Embryonic facial prominence (tissue), 1 donor: Measurements from ENCODE around the gene OBP2B.
"Not testable (repeated sequence)": the region's sequence is repeated elsewhere in the genome, so short reads cannot be mapped to it uniquely, and the experiment has no call there.

Source experiments
- DNase-seq: peaks from one replicate; pipeline ENCODE4 v3.0.0-alpha.2; 2016; ENCODE audit errors: extremely low spot score

OBP2B gene, protein sequence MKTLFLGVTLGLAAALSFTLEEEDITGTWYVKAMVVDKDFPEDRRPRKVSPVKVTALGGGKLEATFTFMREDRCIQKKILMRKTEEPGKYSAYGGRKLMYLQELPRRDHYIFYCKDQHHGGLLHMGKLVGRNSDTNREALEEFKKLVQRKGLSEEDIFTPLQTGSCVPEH

DNA sequence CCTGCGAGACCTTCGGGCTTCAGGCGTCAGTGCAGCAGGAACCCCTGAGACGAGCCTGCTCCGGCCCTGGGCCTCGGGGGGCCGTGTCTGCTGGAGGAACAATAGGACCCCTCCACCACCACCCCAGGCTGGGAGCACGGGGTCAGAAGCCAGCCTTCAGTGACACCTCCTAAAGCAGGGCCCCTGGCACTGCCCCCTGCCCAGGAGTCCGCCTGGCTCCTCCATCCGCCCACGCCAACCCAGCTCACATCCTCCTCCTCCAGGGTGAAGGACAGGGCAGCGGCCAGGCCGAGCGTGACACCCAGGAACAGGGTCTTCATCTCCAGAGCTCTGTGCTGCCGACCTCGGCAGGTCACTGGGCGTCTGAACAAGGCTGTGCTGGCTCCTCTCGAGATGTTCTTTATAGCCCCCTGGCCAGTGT, at the start of gene OBP2B:
Gene OBP2B, minus strand, starts transcription at position 371 of the 421 bp plus-strand sequence. Its CDS starts 51 bp downstream, at position 320.
- not testable (repeated sequence) for DNase-seq

DNA sequence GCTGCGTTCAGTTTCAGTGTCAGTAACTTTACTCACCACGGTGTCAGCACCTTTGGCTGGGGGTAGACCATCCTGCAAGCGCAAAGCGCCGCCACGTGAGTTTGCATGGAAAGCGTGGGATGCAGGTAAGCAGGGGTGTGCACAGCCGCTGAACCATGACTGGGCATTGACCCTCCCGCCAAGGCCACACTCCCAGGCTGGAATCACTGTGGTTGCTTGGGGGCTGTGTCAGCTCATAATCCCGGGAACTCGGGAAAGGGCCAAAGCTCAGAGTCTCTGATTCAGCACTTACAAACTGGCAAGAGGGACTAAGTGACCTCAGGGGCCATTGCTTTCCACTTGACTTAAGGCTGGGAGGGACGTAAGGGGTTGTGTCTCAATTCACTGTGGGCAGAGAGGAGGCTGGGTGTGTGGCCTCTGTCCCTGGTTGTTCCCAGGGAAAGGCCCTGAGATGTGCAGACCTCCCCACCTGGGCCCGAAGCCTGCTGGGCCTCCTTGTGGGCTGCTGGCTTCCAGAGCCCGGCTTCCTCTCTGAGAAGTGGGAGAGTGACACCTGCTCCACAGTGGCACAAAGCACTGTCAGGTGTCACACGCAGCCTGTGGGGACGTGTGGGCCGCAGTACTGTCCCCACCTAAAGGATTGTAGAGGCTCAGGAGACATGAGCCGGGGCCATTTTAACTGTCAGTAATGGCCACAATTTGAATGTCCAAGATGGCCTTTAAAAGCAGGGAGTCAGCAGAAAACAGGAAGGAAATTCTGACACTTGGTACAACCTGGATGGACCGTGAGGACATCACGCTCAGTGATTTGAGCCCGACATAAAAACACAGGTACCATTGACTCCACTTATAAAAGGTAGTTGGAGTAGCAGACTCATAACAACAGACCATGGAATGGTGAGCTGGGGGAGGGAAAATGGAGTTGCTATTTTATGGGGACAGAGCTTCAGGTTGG, 49.3 kb upstream of the OBP2B start:
- no peak for DNase-seq

DNA sequence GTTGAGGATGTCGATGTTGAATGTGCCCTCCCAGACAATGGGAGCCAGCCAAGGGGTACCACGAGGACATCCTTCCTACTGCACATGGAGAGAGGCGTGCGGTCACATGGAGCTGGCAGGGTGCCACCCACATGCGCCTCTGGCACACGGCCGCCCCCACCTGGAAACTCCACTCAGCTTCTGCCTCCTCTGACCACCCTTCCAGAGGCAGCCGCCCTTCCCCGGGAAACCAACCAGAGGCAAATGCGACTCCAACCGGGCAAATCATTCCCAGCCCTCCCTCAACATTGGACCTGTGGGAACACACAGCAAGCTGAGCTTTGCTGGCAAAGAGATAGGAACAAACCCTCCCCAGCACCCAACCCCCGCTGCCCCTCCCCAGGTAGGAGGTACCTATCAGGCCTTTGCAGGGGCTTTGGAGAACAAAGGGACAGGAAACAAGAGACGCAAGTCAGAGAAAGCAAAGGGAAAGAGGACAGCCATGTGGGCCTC, 48.5 kb upstream of the OBP2B start:
- no peak for DNase-seq

DNA sequence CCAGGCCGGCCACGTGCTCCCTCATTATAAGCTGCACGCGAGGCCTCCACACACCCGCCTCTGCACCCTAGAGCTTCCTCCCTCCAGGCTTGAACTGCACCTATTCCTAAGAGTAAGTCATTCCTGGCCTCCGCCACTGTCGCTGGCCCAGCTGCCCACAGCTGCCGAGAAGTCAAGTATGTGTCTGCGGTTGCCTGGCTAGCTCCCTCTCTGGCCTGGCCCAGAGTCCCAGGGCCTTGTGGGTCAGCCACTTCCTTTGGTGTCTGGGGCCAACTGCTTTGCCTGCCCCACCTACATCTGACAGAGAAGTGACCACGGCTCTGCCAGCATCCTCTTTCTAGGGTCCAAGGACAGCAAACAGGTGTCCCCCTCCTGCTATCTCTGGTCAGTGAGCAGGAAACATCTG, 47.6 kb upstream of the OBP2B start:
- no peak for DNase-seq

DNA sequence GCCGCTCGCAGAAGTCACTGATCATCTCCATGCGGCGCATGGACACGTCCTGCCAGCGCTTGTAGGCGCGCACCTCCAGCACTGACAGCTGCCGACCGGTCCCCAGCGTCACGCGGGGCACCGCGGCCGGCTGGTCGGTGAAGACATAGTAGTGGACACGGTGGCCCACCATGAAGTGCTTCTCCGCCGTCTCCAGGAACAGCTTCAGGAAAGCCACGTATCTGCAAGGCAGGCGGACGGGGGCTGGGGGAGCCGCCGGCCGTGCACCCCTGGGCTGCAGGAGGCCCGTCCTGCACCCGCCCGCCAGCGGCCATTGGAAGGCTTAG, 47.0 kb upstream of the OBP2B start:
- DNase-seq: no peak

DNA sequence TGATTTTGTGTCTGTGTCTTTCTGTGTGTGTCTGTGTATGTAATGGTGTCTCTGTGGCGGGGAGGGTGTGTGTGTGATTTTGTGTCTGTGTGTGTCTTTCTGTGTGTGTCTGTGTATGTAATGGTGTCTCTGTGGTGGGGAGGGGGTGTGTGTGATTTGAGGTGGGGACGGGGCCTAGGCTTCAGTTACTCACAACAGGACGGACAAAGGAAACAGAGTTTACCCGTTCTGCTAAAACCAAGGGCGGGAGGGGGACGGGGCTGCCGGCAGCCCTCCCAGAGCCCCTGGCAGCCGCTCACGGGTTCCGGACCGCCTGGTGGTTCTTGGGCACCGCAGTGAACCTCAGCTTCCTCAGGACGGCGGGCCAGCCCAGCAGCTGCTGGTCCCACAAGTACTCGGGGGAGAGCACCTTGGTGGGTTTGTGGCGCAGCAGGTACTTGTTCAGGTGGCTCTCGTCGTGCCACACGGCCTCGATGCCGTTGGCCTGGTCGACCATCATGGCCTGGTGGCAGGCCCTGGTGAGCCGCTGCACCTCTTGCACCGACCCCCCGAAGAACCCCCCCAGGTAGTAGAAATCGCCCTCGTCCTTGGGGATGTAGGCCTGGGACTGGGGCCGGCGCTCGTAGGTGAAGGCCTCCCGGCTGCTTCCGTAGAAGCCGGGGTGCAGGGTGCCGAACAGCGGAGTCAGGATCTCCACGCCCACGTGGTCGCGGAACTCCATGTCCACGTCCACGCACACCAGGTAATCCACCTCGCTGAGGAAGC, 46.5 kb upstream of the OBP2B start:
- no peak for DNase-seq

DNA sequence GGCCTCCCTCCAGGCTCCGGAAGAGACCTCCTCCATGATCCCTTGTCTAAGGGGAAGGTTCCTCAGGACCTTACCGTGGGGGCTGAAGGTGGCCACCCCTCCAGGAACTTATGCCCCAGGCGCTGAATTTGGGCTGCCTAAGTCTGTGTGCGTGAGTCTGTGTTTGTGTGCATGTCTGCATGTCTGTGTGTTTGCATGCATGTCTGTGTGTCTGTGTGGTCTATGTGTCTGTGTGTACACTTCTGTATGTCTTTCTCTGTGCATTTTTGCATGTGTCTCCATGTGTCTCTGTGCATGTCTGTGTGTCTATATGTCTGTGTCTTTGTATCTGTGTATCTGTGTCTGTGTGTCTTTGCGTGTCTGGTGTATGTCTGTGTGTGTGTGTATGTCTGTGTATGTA, 45.4 kb upstream of the OBP2B start:
- DNase-seq: no peak

DNA sequence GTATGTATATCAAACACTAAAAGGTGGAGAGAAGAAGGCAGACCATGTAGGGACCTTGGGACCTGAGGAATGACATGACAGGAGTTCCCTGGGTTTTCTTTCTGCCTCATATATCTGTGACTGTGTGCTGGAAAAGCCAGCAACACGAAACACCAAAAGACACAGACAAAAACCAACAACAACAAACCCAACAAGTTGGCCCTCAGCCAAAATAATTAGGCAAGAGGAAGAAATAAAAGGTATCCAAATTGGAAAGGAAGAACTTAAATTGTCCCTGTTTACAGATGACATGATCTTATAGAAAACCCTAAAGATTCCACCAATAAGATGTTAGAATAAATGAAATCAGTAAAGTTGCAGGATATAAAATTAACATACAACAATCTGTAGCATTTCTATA, 44.2 kb upstream of the OBP2B start:
- no peak for DNase-seq

DNA sequence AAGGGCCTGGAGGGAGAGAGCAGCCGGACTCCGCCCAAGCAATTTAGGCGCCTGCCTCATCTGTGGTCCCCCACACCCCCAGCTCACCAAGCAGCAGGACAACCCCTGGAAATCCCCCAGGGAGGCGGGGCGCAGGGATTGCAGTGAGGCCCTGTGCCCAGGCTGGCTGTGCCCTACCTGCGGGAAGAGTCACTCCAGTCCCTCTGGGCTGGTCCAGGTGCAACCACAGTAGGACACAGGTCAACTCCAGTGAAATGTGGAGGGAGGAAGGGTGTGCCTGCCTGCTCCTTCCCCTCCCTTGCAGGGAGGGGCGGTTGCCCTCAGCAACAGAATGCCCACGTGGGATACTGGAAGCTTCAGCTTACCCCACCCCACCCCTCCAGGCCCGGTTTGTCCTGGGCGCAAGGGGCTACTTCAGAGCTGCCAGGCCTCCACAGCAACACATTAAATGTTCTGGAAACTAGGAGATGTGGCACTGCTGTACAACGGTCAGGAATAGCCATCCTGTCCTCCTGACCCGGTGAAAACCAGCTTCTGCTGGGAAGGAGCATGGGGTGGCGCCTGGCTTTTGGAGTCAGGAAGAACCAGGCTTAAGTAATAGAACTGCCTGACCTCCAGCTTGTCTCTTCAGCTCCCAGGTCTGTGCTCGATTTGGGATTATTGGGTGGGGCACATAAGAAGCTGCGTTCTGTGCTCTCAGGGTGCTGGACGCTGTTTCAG, 43.4 kb upstream of the OBP2B start:
- DNase-seq: no peak

DNA sequence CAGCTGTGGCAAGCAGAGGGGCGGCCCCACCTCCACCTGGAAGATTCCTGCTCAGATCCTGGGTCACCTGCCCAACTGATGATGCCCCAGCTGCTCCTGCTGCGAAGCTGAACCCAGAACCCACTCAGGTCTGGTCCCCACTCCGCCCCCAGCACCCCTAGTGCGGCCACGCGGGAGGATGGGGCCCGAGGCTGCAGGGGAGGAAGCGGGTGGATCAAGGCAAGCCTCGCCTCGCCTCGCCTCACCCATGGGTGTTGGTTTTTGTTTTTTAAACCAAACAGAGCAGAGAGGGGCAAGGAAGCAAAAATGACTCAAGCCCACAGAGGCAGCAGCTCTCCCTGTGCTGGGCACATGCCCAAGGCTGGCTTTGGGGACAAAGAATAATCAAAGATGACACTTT, 42.7 kb upstream of the OBP2B start:
- no peak for DNase-seq

DNA sequence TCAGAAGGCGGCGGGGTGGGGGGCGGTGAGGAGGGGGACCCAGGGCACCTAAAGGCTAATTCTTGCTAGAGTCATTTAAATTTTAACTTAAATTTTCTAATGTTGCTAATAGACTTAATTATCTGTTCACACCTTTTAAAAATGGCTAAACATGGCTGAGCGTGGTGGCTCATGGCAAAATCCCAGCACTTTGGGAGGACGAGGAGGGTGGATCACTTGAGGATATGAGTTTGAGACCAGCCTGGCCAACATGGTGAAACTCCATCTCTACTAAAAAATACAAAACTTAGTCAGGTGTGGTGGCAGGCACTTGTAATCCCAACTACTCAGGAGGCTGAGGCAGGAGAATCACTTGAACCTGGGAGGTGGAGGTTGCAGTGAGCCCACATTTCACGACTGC, 42.2 kb upstream of the OBP2B start:
- not testable (repeated sequence) for DNase-seq

DNA sequence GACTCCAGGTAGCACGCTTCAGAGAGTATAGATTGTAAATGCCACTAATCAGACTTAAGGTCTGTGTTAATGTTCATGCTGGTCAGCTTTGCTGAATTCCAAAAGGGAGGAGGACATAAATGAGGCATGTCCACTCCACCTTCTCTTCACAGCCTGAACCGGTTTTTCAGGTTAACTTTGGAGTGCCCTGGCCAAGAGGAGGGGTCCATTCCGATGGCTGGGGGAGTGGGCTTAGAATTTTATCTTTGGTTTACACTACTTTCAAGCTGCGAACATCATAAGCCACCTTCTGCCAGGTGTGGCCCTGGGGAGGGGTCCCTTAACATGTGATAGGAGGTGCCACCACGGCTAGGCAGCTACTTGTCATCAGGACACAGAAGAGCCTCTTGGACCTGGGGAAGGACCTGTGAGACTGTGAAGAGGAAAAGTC, 41.7 kb upstream of the OBP2B start:
- DNase-seq: no peak

DNA sequence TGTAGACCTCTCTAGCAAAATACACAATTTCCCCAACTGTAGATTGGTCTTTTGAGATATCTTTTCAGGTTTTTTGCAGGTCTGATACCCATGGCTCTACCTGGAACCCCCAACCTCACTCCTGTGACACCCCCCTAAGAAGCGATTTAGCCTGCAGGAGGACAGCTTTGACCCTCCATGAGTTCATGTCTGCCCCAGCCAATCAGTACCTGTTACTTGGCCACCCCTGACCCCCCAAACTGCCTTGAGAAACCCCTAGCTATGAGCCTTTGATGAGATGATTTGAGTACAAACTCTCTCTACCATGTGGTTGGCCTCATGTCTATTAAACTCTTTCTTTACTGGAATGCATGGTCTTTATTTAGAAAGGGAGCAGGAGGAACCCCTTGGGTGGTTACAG, 40.3 kb upstream of the OBP2B start:
- no peak for DNase-seq

DNA sequence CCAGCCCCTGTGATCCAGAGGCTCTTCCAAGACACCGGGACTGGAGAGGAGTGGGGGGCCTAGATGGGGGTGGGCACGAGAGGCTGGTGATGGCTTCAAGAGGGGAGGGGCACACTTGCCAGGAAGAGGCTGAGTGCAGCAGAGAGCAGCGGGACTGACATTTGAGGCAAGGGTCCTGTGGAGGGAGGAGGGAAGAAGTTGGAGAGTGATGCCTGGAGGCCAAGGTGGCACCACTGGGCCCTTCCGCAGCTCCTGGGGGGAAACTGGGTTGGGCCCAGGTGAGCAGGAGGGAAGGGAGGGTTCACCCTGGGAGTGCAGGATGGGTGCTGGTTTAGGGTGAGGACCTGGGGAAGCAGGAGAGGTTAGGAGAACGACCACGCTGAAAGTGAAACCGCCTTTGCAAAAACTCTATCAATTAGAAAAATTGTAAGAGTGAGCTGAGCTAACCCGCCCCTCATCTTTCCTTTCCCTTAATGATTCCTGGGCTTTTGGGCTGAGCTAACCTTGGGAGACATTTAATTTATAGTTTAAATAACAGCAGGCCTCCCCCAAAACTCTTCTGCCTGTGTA, 39.8 kb upstream of the OBP2B start:
- no peak for DNase-seq

DNA sequence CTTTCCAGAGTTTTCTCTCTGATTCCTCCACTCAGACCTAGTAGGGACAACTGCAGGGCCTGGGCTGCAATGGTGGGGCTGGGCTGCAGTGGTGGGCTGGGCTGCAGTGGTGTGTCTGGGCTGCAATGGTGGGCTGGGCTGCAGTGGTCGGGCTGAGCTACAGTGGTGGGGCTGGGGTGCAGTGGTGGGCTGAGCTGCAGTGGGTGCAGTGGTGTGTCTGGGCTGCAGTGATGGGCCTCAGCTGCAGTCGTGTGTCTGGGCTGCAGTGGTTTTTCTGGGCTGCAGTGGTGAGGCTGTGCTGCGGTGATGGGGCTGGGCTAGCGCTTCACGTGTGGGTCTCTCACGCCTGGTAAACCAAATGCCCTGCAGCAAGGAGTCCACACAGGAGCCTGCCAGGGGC, 38.6 kb upstream of the OBP2B start:
- DNase-seq: no peak

DNA sequence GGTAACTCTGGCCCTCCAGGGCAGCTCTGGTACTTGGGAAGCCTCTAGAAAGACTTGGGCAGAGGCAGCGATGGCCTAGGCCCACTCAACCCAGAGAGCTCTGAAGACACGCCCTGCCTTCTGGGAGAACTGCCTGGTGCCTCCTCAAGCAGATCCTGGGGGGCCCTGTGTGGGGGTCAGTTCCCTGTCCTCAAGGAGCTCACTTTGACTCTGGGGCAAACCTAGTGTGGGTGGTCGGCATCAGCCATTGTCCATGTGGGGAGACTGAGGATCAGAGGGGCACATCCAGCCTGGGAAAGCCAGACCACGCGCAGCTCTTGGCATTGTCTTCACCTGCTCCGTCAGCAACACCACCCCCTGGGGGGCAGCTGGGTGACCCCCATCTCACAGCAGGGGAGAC, 37.9 kb upstream of the OBP2B start:
- no peak for DNase-seq

DNA sequence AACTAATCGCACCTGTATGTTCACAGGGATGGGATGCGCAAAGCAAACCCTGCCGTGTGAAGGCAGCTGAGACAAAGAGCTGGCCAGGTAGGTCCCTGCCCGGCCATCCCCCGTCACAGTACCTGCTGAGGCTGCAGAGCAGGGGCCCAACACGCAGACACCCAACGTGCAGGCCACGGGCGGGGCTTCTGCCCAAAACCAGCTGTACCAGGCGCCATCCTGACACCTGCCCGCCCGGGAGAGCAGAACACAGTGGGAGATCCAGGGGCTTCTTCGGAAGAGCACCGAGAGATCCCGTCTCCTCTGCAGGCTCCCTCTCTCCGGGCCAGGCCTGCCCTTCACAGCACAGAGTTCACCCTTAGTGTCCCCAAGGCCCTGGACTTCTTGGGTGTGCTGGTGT, 37.5 kb upstream of the OBP2B start:
- DNase-seq: no peak

DNA sequence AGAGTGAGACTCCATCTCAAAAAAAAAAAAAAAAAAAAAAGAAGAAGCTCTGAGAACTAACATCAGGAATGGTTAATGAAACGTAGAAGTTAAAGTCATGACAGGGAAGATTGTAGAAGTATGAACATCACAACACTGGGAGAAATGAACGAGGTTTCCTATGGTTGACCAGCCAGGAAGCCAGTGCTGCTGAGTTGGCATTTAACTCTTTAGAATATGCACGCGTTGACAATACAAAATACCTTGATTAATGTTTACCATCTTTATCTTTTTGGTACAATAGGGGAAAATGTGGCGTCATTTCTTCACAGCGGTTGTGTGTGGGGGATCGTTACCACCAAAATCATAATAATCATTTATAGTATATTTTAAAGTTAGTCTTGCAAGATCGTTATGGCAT, 33.9 kb upstream of the OBP2B start:
- no peak for DNase-seq

DNA sequence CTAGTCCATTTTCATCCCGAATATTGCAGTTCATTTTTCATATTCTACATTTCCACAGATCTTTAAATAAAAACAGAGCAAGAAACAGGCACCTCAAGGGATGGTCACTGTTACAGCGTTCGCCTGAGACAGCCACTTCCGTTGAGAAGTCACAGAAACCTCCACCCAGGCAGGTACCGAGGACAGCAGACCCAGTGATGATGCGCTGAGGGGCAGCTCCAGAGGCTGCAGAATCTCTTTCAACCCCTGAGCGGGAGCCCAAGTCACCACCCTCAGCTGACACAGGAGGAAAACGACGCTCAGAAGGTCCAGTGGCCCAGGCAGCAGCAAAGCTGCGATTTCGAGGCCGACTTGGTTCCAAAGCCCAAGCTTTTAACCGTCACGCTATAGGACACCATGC, 33.2 kb upstream of the OBP2B start:
- no peak for DNase-seq

DNA sequence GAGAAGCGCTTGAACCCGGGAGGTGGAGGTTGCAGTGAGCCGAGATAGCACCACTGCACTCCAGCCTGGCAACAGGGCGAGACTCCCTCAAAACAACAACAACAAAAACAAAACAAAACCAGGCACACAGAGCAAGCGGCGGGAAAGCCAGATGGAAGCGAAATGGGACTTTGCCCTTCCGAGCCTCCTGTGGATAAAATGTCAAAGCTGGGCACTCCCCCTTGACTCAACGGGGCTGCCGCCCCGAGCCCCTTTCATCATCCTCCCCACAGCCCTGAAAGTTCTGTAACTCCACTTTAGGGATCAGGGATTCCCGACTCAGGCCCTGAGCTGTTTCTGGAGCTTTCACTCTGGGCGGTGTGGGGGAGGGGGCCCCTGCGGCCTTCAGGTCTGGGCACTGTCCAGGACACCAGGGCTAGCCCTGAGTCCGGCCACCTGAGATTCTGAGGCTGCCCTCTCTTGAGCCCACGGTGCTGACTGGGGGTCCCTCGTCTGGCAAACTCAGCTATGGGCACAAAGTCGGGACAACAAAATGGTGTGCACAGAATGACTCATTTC, 30.6 kb upstream of the OBP2B start:
- DNase-seq: no peak

DNA sequence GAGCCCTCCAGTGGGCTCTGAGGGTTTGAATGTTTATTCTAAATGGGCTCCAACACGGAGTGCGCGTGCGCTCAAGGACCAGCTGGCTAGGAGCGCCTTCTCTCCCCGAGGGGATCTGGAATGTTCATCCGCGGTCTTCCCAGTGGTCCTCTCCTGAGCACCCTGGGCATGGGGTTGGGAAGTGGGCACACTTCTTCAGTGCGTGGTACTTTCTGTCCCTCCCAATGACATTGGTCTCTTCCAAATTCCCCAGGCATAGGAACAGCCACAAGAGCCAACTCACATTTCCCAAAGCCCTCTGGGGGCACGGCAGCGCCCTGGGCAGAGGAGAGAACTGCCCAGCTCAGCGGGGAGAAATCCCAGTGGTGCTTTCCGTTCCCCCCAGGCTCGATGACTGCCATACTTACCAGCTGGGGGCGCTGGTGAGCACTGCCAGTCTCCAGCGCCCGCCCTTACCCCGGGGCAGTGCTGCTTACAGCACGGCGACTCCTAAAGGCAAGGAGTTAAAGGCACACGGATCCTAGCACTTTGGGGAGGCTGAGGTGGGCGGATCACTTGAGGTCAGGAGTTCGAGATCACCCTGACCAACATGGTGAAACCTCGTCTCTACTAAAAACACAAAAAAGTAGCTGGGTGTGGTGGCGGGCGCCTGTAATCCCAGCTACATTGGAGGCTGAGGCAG, 29.9 kb upstream of the OBP2B start:
- no peak for DNase-seq
